HG03108 (cell line): ENCODE data around the gene HES5.

ENCODE experiments used
- ATAC-seq: cut with Tn5 transposase; IDR thresholded peaks from one replicate; pipeline ENCODE4 v1.9.1; 2021; ENCODE audit warnings: moderate library complexity; ENCODE audit not compliant: unreplicated experiment

HES5 gene

GRCh38 chr1:2516946-2517345 is 13.1 kb downstream of the HES5 start:
- no peak for ATAC-seq

GRCh38 chr1:2516124-2516523 is 13.9 kb downstream of the HES5 start:
- ATAC-seq, result no peak

- ATAC-seq, result no peak
Measured at GRCh38 chr1:2515763-2516080, 14.3 kb downstream of the HES5 start.

GRCh38 chr1:2514863-2515762 is 14.9 kb downstream of the HES5 start:
- ATAC-seq, result no peak

GRCh38 chr1:2513939-2514652 is 16.0 kb downstream of the HES5 start:
- no peak for ATAC-seq

- ATAC-seq, result no peak
Measured at GRCh38 chr1:2512862-2513421, 17.1 kb downstream of the HES5 start.

GRCh38 chr1:2510366-2511155 is 19.5 kb downstream of the HES5 start:
- ATAC-seq, result no peak

- ATAC-seq, result no peak
Measured at GRCh38 chr1:2509589-2509988, 20.5 kb downstream of the HES5 start.

GRCh38 chr1:2508751-2509150 is 21.3 kb downstream of the HES5 start:
- no peak for ATAC-seq

GRCh38 chr1:2508180-2508579 is 21.9 kb downstream of the HES5 start:
- ATAC-seq, result no peak

- ATAC-seq, result no peak
Measured at GRCh38 chr1:2507744-2508155, 22.3 kb downstream of the HES5 start.

GRCh38 chr1:2506901-2507565 is 23.0 kb downstream of the HES5 start:
- ATAC-seq, result no peak

GRCh38 chr1:2506007-2506860 is 23.8 kb downstream of the HES5 start:
- ATAC-seq, result no peak

- ATAC-seq, result no peak
Measured at GRCh38 chr1:2505461-2505994, 24.5 kb downstream of the HES5 start.

GRCh38 chr1:2504949-2505272 is 25.2 kb downstream of the HES5 start:
- no peak for ATAC-seq

GRCh38 chr1:2504225-2504948 is 25.7 kb downstream of the HES5 start:
- no peak for ATAC-seq

- ATAC-seq, result no peak
Measured at GRCh38 chr1:2503554-2504224, 26.4 kb downstream of the HES5 start.
